Hepatic stellate cell (primary cell): ENCODE data around the gene ADRA2B.
"Not testable (repeated sequence)": the region's sequence is repeated elsewhere in the genome, so short reads cannot be mapped to it uniquely, and the experiment has no call there.

ENCODE experiments used
- DNase-seq: peaks from one replicate; pipeline ENCODE4 v3.0.0; 2011; ENCODE audit warnings: low spot score

The ADRA2B gene

GRCh38 chr2:96150007-96150640 lies 33.8 kb upstream of the ADRA2B start:
- DNase-seq = no peak

DNA sequence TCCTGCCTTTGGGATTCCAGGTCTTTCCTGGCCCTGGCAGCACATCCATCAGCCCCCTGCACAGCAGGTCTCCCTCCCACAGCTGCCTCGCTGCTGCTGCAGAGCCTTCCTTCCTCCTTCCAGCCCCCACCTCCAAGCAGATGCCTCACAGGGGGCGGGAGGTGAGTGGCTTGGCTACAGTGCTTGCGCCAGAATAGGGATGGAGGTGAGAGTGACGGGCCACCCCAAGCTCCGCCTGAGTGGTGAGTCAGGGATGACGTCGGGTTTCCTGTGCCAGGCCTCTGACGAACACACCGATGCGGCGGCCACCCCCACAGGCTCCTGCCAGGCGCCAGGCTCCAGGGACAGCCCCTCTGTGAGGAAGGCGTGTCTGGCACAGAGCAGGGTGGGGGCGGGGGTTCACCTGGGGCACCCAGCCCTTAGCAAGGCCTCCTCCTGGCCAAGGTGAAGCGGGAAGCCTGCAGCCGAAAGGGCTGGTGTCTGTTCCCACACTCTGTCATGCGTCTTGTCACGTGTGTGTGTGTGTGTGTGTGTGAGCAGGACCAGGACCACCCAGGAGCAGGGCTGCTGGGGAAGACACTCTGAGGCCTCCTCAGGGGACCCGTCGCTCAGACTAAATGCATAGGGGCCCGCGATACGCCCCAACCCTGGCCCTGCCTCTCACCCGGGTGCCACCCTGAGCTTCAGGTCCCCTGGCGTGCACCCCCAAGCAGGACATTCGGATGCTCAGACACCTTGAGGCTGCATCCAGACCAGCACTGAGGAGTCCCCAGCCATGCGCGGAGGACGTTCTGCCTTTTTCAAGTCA lies 32.2 kb upstream of the ADRA2B start:
- peak; percentile 81 for DNase-seq

DNA sequence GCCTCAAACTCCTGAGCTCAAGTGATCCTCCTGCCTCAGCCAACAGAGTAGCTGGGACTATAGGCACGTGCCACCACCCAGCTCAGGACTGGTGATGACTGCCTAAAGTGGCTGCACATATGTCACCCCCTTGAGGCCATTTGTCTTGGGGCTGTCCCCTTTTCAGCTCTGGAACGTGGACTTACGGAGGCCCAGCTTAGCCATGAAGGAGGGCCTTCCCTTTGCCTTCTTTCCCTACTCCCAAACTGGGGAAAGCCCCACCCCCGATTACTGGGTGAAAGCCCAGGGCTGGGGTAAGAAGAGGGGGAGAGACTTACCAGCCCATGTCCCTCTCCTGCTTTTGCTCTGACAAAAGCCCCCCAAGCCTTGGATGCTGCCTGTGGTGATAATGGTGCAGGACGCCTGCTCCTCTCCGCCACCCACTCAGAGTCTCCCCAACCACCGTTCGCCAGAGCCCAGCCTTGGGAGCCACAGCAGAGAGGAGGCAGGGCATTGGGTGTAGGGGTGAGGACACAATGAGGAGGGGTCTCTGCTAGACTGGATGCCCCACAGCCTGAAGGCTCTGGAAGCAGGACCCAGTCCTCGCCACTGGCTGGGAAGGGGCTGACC lies 31.3 kb upstream of the ADRA2B start:
- DNase-seq = no peak

DNA sequence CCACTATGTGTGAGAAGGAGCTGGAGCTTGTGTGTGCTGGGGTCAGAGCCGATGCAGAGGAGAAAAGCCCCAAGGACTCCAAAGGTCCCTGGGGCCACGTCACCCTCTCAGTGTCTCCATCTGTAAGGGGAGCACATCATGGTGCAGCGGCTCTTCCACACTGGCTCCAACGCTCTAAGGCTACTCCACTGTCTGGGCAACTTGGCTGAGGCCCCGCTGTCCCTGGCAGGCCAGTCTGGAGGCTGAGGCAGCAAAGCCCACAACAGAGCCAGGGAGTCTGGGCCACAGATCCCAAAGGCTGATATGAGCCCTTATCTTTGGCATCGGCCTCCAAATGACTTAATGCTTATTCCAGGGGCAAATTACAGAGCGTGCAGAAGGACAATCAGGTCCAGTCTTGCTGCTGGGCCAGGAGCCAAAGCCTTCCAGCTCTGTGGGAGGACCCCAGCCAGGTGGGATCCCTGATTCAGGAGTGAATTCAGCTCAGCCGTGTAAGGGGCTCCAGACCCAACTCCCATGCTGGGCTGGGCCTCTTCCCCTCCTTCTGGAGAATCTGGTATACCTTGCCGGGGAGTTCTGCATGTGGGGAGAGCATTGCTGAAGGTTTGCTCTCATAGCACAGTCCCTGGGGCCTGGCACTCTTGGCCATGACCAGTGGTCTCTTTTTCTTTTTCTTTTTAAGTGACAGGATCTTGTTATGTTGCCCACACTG lies 30.7 kb upstream of the ADRA2B start:
- no peak for DNase-seq

DNA sequence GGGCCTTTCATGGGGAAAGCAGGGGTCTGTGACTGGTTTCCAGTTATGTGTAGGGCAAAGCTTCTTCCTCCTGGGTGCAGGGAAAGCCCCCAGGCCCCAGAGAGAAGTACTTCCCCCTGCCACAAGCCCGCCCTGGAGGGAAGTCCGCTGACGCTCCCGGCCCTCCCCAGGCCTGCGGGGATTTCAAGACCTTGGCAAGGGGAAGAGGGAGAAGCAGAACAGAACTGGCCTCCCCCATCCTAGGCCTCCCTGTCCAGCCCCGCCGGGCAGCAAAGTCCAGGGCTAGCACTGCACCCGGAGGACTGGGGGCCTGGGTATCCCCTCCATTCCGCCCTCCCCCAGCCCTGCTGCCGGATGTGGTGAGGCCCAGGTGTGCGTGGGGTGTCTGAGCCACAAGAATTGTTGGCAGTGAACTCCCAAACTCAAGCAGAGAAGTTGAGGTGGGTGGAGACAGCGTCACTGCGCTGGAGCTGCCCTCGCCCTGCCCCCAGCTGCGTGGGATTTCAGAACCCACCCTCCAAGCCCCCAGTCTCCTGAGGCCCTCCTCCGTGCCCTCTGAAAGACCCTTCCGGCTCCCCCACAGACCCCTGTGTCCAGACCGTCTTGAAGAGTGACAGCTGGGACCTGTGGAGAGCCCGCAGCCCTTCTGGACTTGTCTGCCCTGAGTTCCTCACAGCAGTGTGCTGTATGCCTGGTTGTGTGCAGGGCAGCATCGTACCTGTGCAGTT lies 29.9 kb upstream of the ADRA2B start:
- DNase-seq = no peak

GRCh38 chr2:96145848-96146152 lies 29.4 kb upstream of the ADRA2B start:
- no peak for DNase-seq

DNA sequence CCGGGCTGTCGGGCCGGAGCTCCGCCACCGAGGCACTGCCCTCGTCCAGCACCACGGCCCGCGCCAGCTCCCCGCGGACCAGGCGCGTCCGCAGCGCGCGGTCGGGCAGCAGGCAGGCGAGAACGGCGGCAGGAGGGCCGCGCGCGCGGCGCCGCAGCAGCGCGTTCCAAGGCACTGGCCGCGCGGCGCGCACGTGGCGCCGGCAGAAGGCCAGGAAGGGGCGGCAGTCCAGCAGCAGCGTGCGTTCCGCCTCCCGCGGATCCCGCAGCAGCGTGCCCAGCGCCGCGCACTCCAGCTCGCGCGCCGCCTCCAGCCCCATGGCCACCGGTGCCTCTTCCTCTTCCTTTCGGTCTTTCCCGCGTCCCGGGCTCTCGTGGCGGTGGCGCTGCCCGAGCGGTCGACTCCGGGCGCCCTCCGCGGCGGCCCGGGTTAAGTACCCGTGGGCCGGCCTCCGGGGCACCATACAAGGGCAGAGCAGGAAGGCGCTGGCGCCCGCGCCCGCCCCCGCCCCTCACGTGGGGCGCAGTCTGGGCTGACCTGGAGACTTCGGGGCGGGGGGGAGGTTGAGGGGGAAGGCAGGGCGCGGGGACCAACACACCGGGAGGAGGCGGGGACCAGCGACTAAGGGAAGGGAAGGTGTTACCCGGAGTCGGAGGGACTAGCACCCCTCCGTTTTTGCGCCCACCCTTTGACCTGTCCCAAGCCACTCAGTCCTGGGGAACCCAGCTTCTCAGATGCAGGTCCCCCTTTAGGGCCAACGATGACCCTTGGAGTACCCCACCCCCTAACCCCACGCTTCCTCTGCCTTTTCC lies 28.9 kb upstream of the ADRA2B start, which contains the start of gene DUSP2:
DUSP2 (minus strand) TSS at position 405 of the 812 bp plus-strand sequence; CDS start at position 319, 86 bp downstream.
- DNase-seq = peak; percentile 77

- DNase-seq = no peak
Observed at GRCh38 chr2:96144481-96145035, 28.2 kb upstream of the ADRA2B start.

- no peak for DNase-seq
Observed at GRCh38 chr2:96143848-96144480, 27.6 kb upstream of the ADRA2B start.

DNA sequence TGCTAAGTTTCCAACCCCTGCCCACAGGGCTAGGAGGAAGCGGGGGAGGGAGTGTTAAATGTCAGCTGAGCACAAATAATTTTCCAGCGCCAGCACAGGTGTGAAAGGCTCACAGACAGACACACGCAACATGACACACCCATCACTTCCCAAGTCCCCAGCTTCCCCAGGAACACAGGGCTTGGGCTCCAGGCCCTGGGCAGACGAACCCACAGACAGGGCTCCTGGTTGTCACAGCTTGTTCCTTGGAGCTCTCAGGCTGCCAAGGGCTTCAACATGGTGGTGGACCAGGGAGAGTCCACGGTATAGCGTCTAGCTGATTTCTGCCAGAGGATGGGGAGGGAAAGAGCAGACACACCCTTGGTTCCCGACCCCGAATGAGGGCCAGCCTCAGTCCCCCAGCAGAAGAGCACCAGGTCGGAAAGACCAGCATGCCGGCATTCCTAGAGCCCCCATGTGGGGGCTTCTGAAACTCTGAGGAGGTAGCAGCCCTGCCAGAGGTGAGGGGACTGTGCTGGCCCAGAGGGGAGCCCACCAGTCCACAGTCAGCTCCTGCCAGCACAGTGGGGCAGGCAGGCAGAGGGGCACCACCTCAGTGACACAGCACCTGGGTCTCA lies 27.0 kb upstream of the ADRA2B start:
- no peak for DNase-seq

- no peak for DNase-seq
Observed at GRCh38 chr2:96142217-96143113, 26.1 kb upstream of the ADRA2B start.

GRCh38 chr2:96141624-96141967 lies 25.2 kb upstream of the ADRA2B start:
- DNase-seq = not testable (repeated sequence)

- no peak for DNase-seq
Observed at GRCh38 chr2:96140941-96141623, 24.7 kb upstream of the ADRA2B start.

GRCh38 chr2:96139181-96139758 lies 22.9 kb upstream of the ADRA2B start:
- no peak for DNase-seq

GRCh38 chr2:96138179-96139145 lies 22.1 kb upstream of the ADRA2B start, which contains the start of gene ASTL:
Gene ASTL, minus strand, starts transcription at chr2:96138502. Its CDS starts 66 bp downstream, at chr2:96138436.
- peak; percentile 73 for DNase-seq

GRCh38 chr2:96137321-96138178 lies 21.2 kb upstream of the ADRA2B start:
- DNase-seq = no peak
